ENCODE measurements around the gene CPM. TPM values are rescaled to one million over a fixed set of nuclear protein-coding genes. Genes with fewer than 3 reads are reported as not detected.

Gene CPM
- total RNA-seq, 2 experiments from 2014 or later: 0.27 to 0.87 TPM

DNA sequence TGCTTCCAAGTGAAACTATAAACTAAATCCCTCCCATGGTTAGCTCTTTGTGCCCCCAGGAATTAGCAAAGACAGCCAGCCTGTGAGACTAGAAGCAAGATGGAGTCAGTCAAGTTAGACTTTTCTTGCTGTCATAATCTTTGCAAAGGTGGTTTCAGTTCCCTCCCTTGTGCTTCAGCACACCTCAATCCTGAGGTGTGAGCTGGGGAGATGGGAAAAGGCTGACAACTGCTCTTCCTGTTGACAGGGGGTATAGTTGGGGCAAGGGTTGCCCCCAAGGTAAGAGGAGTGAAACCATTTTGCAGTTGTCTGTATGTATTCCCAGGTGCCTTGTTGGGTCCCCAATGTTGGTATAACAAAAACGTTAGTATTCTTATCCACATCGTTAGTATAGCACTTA, 12.3 kb upstream of the CPM start:
- no peak overlapping the region for H3K4me3 Mint-ChIP-seq
- H3K36me3 Mint-ChIP-seq (ENCODE audit: low read depth): no peaks in the 10 kb centered on the region
- H3K27me3 Mint-ChIP-seq: peaks cover 15% of the 10 kb centered on the region
- CTCF ChIA-PET: no interaction called here
- no peaks in the 10 kb centered on the region for H3K9me3 Mint-ChIP-seq
- H3K27ac Mint-ChIP-seq: no peak overlapping the region
- POLR2A ChIA-PET: no interaction called here
- no peaks in the 10 kb centered on the region for H3K4me1 Mint-ChIP-seq
- DNase-seq: no peak

- Mint-ChIP-seq H3K27ac (no peak overlapping the region), H3K4me3 (no peak overlapping the region)
- POLR2A ChIA-PET: interaction anchor here (0.6 kb wide), 1 partner anchor 36 kb away, joined by 4 read pairs; no protein-coding TSS in a partner anchor
These were observed 11.5 kb upstream of the CPM start for GRCh38 chr12:68944296-68945076.

DNA sequence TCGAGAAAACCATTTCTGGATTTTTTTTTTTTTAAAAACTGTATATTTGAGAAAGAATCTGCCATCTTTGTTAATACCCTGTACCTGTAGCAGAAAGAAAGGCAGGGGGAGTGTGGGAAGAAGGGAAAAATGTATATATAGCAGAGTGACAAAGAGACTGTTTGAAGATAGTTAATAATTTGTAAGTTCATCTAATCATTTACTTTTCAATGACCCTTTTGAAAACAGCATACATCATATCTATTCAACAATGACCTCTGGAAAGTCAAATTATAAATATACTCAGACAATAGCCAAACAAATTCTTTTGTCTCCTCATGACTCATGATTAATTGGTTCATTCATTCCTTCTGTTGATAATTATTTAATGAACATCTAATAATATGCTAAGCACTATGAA, 10.9 kb upstream of the CPM start:
- ChIA-PET POLR2A (no interaction called here), CTCF (interaction anchor here (0.6 kb wide), 1 partner anchor 1081 kb away, joined by 3 read pairs; no protein-coding TSS in a partner anchor)
- H3K27me3 Mint-ChIP-seq: peaks cover 16% of the 10 kb centered on the region
- no peak overlapping the region for H3K4me3 Mint-ChIP-seq
- DNase-seq: no peak
- H3K27ac Mint-ChIP-seq: no peak overlapping the region
- no peaks in the 10 kb centered on the region for H3K4me1 Mint-ChIP-seq
- H3K36me3 Mint-ChIP-seq (ENCODE audit: low read depth): no peaks in the 10 kb centered on the region
- H3K9me3 Mint-ChIP-seq: no peaks in the 10 kb centered on the region

More at GRCh38 chr12:68944296-68945076, 11.5 kb upstream of the CPM start:
- no peak for DNase-seq
- no peaks in the 10 kb centered on the region for H3K9me3 Mint-ChIP-seq
- CTCF ChIA-PET: no interaction called here
- no peaks in the 10 kb centered on the region for H3K4me1 Mint-ChIP-seq
- peaks cover 16% of the 10 kb centered on the region for H3K27me3 Mint-ChIP-seq
- no peaks in the 10 kb centered on the region for H3K36me3 Mint-ChIP-seq (ENCODE audit: low read depth)

DNA sequence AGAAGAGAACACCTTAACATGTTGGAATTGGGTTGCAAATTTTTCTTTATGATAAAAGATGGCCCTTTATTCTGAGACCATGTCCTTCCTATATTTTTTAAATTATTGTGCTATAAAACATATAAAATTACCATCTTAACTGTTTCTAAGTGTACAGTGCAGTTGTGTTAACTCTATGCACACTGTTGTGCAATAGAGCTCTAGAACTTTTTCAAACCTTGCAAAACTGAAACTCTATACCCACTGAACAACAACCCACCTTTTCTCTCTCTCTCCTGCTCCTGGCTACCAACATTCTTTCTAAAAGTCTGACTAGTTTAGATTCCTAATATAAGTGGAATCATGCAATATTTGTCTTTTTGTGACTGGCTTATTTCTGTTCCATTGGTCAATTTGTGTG, 7.8 kb upstream of the CPM start:
- ChIA-PET CTCF (interaction anchor here (0.6 to 0.8 kb wide), 2 partner anchors 11 to 811 kb away, joined by 3 read pairs; no protein-coding TSS in a partner anchor), POLR2A (no interaction called here)
- H3K36me3 Mint-ChIP-seq (ENCODE audit: low read depth): no peaks in the 10 kb centered on the region
- DNase-seq: no peak
- no peaks in the 10 kb centered on the region for H3K4me1 Mint-ChIP-seq
- peaks cover 30% of the 10 kb centered on the region for H3K27me3 Mint-ChIP-seq
- no peaks in the 10 kb centered on the region for H3K9me3 Mint-ChIP-seq
- no peak overlapping the region for H3K27ac Mint-ChIP-seq
- H3K4me3 Mint-ChIP-seq: no peak overlapping the region

- Mint-ChIP-seq H3K9me3 (no peaks in the 10 kb centered on the region), H3K36me3 (ENCODE audit: low read depth) (no peaks in the 10 kb centered on the region), H3K4me3 (no peak overlapping the region), H3K4me1 (no peaks in the 10 kb centered on the region), H3K27ac (no peak overlapping the region), H3K27me3 (peaks cover 34% of the 10 kb centered on the region)
- no peak for DNase-seq
- POLR2A ChIA-PET: no interaction called here
- CTCF ChIA-PET: no interaction called here
These were observed 6.5 kb upstream of the CPM start for GRCh38 chr12:68939505-68939904.

DNA sequence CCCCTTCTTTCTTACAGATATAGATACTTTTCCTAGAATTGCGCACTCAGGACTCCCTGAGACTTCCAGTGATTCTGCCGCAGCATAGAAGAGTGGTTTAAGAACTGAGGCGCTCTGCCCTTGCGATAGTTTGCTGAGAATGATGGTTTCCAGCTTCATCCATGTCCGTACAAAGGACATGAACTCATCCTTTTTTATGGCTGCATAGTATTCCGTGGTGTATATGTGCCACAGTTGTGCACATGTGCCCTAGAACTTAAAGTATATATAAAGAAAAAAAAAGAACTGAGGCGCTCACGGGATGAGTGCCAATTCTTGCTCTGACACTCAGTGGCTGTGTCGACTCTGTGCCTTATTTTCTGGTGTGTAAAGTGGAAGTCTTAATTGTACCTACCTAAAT, 1.4 kb upstream of the CPM start:
- CTCF ChIA-PET: interaction anchor here (0.6 kb wide), 1 partner anchor 222 kb away, joined by 3 read pairs; no protein-coding TSS in a partner anchor
- H3K27ac Mint-ChIP-seq: no peak overlapping the region
- no peak overlapping the region for H3K4me3 Mint-ChIP-seq
- no peak for DNase-seq
- H3K36me3 Mint-ChIP-seq (ENCODE audit: low read depth): no peaks in the 10 kb centered on the region
- H3K4me1 Mint-ChIP-seq: peaks cover 15% of the 10 kb centered on the region
- peaks cover 6% of the 10 kb centered on the region for H3K9me3 Mint-ChIP-seq
- POLR2A ChIA-PET: no interaction called here
- H3K27me3 Mint-ChIP-seq: peaks cover 33% of the 10 kb centered on the region

GRCh38 chr12:68932128-68932960, 627 bp downstream of the CPM start:
- Mint-ChIP-seq H3K27ac (peak overlapping the region; percentile 74), H3K4me1 (peaks cover 15% of the 10 kb centered on the region), H3K4me3 (peak overlapping the region; percentile 72), H3K27me3 (peaks cover 29% of the 10 kb centered on the region), H3K9me3 (peaks cover 12% of the 10 kb centered on the region), H3K36me3 (ENCODE audit: low read depth) (no peaks in the 10 kb centered on the region)
- DNase-seq: peak; percentile 19
- POLR2A ChIA-PET: no interaction called here
- CTCF ChIA-PET: interaction anchor here (0.6 to 1.3 kb wide), 6 partner anchors 12 to 634 kb away, joined by 3 to 5 read pairs (median 3); no protein-coding TSS in a partner anchor

GRCh38 chr12:68930178-68930577, 2.8 kb downstream of the CPM start:
- Mint-ChIP-seq H3K27ac (no peak overlapping the region), H3K27me3 (peaks cover 15% of the 10 kb centered on the region), H3K4me1 (peaks cover 15% of the 10 kb centered on the region), H3K36me3 (ENCODE audit: low read depth) (no peaks in the 10 kb centered on the region), H3K4me3 (no peak overlapping the region), H3K9me3 (peaks cover 12% of the 10 kb centered on the region)
- POLR2A ChIA-PET: no interaction called here
- CTCF ChIA-PET: no interaction called here
- no peak for DNase-seq

DNA sequence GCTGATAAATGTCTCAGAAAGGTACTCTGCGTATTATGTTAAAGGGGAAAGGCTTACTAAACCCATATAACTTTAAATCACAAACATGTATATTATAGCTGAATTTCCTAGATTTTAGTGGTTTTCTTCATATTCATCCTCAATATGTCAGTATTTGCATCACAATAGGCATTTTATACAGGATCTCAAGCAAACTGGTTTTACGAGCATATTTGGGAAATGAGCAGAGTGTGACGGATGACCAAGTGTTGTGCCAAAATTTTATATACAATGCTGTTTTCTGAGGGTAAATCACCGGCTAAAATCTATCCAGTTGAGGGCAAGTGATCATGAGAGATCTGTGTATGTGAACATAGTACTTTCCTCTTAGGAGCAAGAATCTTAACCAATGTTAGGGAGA, 8.4 kb downstream of the CPM start:
- H3K9me3 Mint-ChIP-seq: peaks cover 6% of the 10 kb centered on the region
- ChIA-PET CTCF (interaction anchor here (0.6 to 0.9 kb wide), 4 partner anchors 31 to 1324 kb away, joined by 3 to 5 read pairs (median 4); no protein-coding TSS in a partner anchor), POLR2A (no interaction called here)
- DNase-seq: no peak
- H3K4me1 Mint-ChIP-seq: peaks cover 1% of the 10 kb centered on the region
- no peaks in the 10 kb centered on the region for H3K27me3 Mint-ChIP-seq
- no peak overlapping the region for H3K4me3 Mint-ChIP-seq
- no peak overlapping the region for H3K27ac Mint-ChIP-seq
- no peaks in the 10 kb centered on the region for H3K36me3 Mint-ChIP-seq (ENCODE audit: low read depth)

DNA sequence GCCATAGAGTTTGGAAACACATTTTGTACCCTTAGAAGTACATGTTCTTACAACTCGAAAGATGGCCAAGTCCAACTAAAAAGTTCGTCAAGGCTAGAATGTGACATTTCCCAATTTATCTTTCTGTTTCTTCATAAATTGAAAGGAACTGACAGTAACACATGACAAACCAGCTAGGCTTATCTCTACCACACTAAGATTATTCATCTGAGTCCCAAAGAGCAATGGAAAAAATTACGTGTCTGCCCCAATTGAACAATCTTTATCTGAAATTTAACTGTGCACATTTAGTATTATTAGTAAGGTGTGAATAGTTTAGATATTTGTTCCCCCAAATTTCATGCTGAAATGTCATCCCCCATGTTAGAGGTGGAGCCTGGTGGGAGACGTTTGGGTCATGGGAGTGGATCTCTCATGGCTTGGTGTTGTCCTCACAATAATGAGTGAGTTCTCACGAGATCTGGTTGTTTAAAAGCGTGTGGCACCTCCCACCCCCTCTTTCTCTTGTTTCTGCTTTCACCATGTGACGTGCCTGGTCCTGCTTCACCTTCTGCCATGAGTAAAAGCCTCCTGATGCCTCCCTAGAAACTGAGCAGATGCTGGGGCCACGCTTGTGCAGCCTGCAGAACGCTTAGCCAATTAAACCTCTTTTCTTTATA, 13.3 kb downstream of the CPM start:
- ChIA-PET POLR2A (no interaction called here), CTCF (interaction anchor here (1.5 kb wide), 1 partner anchor 48 kb away, joined by 4 read pairs; no protein-coding TSS in a partner anchor)
- Mint-ChIP-seq H3K9me3 (no peaks in the 10 kb centered on the region), H3K4me3 (no peak overlapping the region), H3K4me1 (peaks cover 1% of the 10 kb centered on the region), H3K36me3 (ENCODE audit: low read depth) (no peaks in the 10 kb centered on the region), H3K27ac (no peak overlapping the region), H3K27me3 (no peaks in the 10 kb centered on the region)
- DNase-seq: no peak

- H3K9me3 Mint-ChIP-seq: no peaks in the 10 kb centered on the region
- H3K36me3 Mint-ChIP-seq (ENCODE audit: low read depth): no peaks in the 10 kb centered on the region
- POLR2A ChIA-PET: no interaction called here
- no peak overlapping the region for H3K4me3 Mint-ChIP-seq
- DNase-seq: no peak
- H3K4me1 Mint-ChIP-seq: peaks cover 1% of the 10 kb centered on the region
- CTCF ChIA-PET: interaction anchor here (0.6 kb wide), 1 partner anchor 1747 kb away, joined by 3 read pairs; no protein-coding TSS in a partner anchor
- no peak overlapping the region for H3K27ac Mint-ChIP-seq
- H3K27me3 Mint-ChIP-seq: no peaks in the 10 kb centered on the region
These were observed 14.0 kb downstream of the CPM start for GRCh38 chr12:68918960-68919359.

DNA sequence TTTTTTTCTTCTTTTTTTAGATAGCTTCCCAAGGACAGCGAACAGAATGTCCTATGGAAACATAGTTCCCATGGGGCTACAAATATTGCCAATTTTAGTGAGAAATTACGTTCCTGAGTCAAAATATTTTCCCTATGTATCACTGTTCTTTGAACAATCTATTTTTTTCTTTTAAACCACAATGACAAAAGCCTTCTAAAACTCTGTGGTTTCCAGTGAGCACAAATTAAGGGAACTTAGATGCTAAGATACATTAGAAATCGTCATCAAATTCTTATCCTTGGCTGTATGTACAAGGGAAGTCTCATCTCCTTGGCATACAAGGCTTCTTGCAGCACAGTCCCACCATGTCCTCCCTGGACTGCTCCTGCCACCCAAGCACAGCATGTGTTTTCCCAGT, 17.9 kb downstream of the CPM start:
- DNase-seq: no peak
- POLR2A ChIA-PET: no interaction called here
- H3K4me3 Mint-ChIP-seq: no peak overlapping the region
- no peaks in the 10 kb centered on the region for H3K36me3 Mint-ChIP-seq (ENCODE audit: low read depth)
- CTCF ChIA-PET: interaction anchor here (1.2 kb wide), 1 partner anchor 13 kb away, joined by 3 read pairs; no protein-coding TSS in a partner anchor
- no peaks in the 10 kb centered on the region for H3K9me3 Mint-ChIP-seq
- H3K27me3 Mint-ChIP-seq: no peaks in the 10 kb centered on the region
- no peaks in the 10 kb centered on the region for H3K4me1 Mint-ChIP-seq
- no peak overlapping the region for H3K27ac Mint-ChIP-seq

All from activated CD4-positive, alpha-beta T cell treated with anti-CD3 and anti-CD28 coated beads, Interleukin-2, amount 10 ng/mL, durations not matched to agents 7 days and 5 days (primary cell).